Loucy (cell line): ENCODE measurements around the gene NLGN1.

ENCODE experiments used
- EZH2phosphoT487 ChIP-seq: fragments of 200-600 bp; IDR thresholded peaks from 2 replicates; pipeline ENCODE4 v1.6.1; 2018; ENCODE audit warnings: antibody characterized with exemption, mild to moderate bottlenecking, moderate library complexity, borderline replicate concordance
- TF ChIP-seq, protein P1 (sequence below): fragments of 200-600 bp; sonication (generic); conservative IDR thresholded peaks from 2 replicates; pipeline ENCODE4 v1.5.1; 2014; ENCODE audit warnings: mild to moderate bottlenecking, antibody characterized with exemption, low read length

DNA sequence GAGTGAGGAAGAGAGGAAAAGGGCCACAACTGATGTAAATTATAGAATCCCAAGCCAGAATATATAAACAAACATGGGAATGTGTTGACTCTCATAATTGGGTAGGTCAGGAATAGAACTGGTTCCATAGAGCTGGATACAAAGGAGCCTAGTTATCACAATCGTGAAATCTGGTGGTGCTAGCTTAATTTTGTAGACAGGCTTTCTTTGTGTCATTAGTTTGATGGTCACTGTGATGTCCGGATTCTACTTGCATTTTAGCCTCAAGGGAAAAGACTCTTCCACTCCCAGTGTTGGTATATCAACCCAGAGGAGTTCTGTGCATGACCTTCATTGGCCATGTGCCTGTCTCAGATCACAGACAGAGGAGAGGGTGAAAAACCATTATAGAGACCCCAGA, 81.8 kb downstream of the NLGN1 start:
- TF ChIP-seq, protein P1, sequence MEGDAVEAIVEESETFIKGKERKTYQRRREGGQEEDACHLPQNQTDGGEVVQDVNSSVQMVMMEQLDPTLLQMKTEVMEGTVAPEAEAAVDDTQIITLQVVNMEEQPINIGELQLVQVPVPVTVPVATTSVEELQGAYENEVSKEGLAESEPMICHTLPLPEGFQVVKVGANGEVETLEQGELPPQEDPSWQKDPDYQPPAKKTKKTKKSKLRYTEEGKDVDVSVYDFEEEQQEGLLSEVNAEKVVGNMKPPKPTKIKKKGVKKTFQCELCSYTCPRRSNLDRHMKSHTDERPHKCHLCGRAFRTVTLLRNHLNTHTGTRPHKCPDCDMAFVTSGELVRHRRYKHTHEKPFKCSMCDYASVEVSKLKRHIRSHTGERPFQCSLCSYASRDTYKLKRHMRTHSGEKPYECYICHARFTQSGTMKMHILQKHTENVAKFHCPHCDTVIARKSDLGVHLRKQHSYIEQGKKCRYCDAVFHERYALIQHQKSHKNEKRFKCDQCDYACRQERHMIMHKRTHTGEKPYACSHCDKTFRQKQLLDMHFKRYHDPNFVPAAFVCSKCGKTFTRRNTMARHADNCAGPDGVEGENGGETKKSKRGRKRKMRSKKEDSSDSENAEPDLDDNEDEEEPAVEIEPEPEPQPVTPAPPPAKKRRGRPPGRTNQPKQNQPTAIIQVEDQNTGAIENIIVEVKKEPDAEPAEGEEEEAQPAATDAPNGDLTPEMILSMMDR: no peak
- TF ChIP-seq EZH2phosphoT487: no peak
